ENCODE results near the gene IL1RAP. TPM values are rescaled to one million over a fixed set of nuclear protein-coding genes. Genes with fewer than 3 reads are reported as not detected.

The IL1RAP gene
- total RNA-seq, 4 donors from 2014 or later = 4.9 to 16.9 (median 10.8) TPM

- TF ChIP-seq CTCF (IDR thresholded peaks at IDR 0.05) = no peak
- TF ChIP-seq POLR2A (IDR thresholded peaks at IDR 0.05) = no peak
- no peak overlapping the region for H3K4me3 ChIP-seq (replicated peaks in 1 of 3)
- 66 to 84% methylated on average over 2 of the region's 2 CpGs for WGBS, 2 donors
- no peaks in the 10 kb centered on the region for H3K9me3 ChIP-seq
- no peak overlapping the region for H3K27ac ChIP-seq
- no peaks in the 10 kb centered on the region for H3K4me1 ChIP-seq
- intact Hi-C loops (cut with DNase I) = no loop called here
- H3K27me3 ChIP-seq = no peaks in the 10 kb centered on the region
- DNase-seq = no peak
- H3K36me3 ChIP-seq = no peaks in the 10 kb centered on the region
These were observed 24.4 kb downstream of the IL1RAP start for GRCh38 chr3:190538288-190538687.

GRCh38 chr3:190539526-190539925, 25.6 kb downstream of the IL1RAP start:
- no peak overlapping the region for H3K4me3 ChIP-seq (replicated peaks in 1 of 3)
- TF ChIP-seq CTCF (IDR thresholded peaks at IDR 0.05) (no peak), POLR2A (IDR thresholded peaks at IDR 0.05) (no peak)
- intact Hi-C loops (cut with DNase I) = no loop called here
- H3K4me1 ChIP-seq = no peaks in the 10 kb centered on the region
- no peak for DNase-seq
- H3K36me3 ChIP-seq = no peaks in the 10 kb centered on the region
- H3K27me3 ChIP-seq = no peaks in the 10 kb centered on the region
- H3K9me3 ChIP-seq = no peaks in the 10 kb centered on the region
- 95 to 97% methylated on average over 3 of the region's 3 CpGs for WGBS, 2 donors
- H3K27ac ChIP-seq = no peak overlapping the region

- H3K4me1 ChIP-seq = no peaks in the 10 kb centered on the region
- no peak overlapping the region for H3K4me3 ChIP-seq (replicated peaks in 1 of 3)
- intact Hi-C loops (cut with DNase I) = no loop called here
- no peak for DNase-seq
- TF ChIP-seq POLR2A (IDR thresholded peaks at IDR 0.05) = no peak
- TF ChIP-seq CTCF (IDR thresholded peaks at IDR 0.05) = no peak
- no peaks in the 10 kb centered on the region for H3K27me3 ChIP-seq
- no peaks in the 10 kb centered on the region for H3K9me3 ChIP-seq
- no peak overlapping the region for H3K27ac ChIP-seq
- no peaks in the 10 kb centered on the region for H3K36me3 ChIP-seq
These were observed 27.1 kb downstream of the IL1RAP start for GRCh38 chr3:190541008-190541407.

- whole genome bisulfite sequencing, 2 donors = 90 to 95% methylated on average over 2 of the region's 2 CpGs
- TF ChIP-seq POLR2A (IDR thresholded peaks at IDR 0.05) = no peak
- no peak for TF ChIP-seq CTCF (IDR thresholded peaks at IDR 0.05)
- Histone ChIP-seq H3K4me3 (replicated peaks in 1 of 3) (no peak overlapping the region), H3K27ac (no peak overlapping the region), H3K4me1 (no peaks in the 10 kb centered on the region), H3K9me3 (no peaks in the 10 kb centered on the region), H3K36me3 (no peaks in the 10 kb centered on the region), H3K27me3 (no peaks in the 10 kb centered on the region)
- intact Hi-C loops (cut with DNase I) = no loop called here
- DNase-seq = no peak
These were observed 27.7 kb downstream of the IL1RAP start for GRCh38 chr3:190541560-190541959.

- Histone ChIP-seq H3K27me3 (no peaks in the 10 kb centered on the region), H3K4me3 (replicated peaks in 1 of 3) (no peak overlapping the region), H3K9me3 (no peaks in the 10 kb centered on the region), H3K36me3 (no peaks in the 10 kb centered on the region), H3K27ac (no peak overlapping the region), H3K4me1 (no peaks in the 10 kb centered on the region)
- DNase-seq = no peak
- intact Hi-C loops (cut with DNase I) = no loop called here
- TF ChIP-seq POLR2A (IDR thresholded peaks at IDR 0.05) (no peak), CTCF (IDR thresholded peaks at IDR 0.05) (no peak)
- WGBS, 2 donors = 60 to 71% methylated on average over 1 of the region's 1 CpG
These were observed 29.0 kb downstream of the IL1RAP start for GRCh38 chr3:190542846-190543245.

Measured in thyroid gland (tissue), 4 donors.